ENCODE results near the gene ELK4.

The ELK4 gene, protein sequence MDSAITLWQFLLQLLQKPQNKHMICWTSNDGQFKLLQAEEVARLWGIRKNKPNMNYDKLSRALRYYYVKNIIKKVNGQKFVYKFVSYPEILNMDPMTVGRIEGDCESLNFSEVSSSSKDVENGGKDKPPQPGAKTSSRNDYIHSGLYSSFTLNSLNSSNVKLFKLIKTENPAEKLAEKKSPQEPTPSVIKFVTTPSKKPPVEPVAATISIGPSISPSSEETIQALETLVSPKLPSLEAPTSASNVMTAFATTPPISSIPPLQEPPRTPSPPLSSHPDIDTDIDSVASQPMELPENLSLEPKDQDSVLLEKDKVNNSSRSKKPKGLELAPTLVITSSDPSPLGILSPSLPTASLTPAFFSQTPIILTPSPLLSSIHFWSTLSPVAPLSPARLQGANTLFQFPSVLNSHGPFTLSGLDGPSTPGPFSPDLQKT

GRCh38 chr1:205631768-205632668 lies at the start of gene ELK4:
ELK4 (minus strand) TSS chr1:205632011; CDS start chr1:205623882, 8,129 bp downstream.
- H3K27me3 ChIP-seq (replicated peaks; ENCODE audit: control insufficient read depth, insufficient read depth, low read length) = no peaks in the 10 kb centered on the region
- H3K4me3 ChIP-seq (ENCODE audit: low read length) = peak within 1 kb of the TSS; percentile 92
- no peaks in the 10 kb centered on the region for H3K9me3 ChIP-seq (ENCODE audit: control insufficient read depth, low read length)
- peak; percentile 99 for DNase-seq (ENCODE audit: low read depth)
- peak within 1 kb of the TSS; percentile 85 for H3K9ac ChIP-seq (ENCODE audit: low read length)
- H3K4me1 ChIP-seq (ENCODE audit: control insufficient read depth, insufficient read depth, low read length) = peaks cover 34% of the 10 kb centered on the region
- no peaks in the 10 kb centered on the region for H3K36me3 ChIP-seq (ENCODE audit: control insufficient read depth, insufficient read depth, low read length, severe bottlenecking)

GRCh38 chr1:205681364-205681763 lies 49.6 kb upstream of the ELK4 start:
- no peaks in the 10 kb centered on the region for H3K9me3 ChIP-seq (ENCODE audit: control insufficient read depth, low read length)
- peaks cover 16% of the 10 kb centered on the region for H3K4me1 ChIP-seq (ENCODE audit: control insufficient read depth, insufficient read depth, low read length)
- H3K36me3 ChIP-seq (ENCODE audit: control insufficient read depth, insufficient read depth, low read length, severe bottlenecking) = no peaks in the 10 kb centered on the region
- no peak for DNase-seq (ENCODE audit: low read depth)
- no peak overlapping the region for H3K4me3 ChIP-seq (ENCODE audit: low read length)
- H3K9ac ChIP-seq (ENCODE audit: low read length) = no peak overlapping the region
- no peaks in the 10 kb centered on the region for H3K27me3 ChIP-seq (replicated peaks; ENCODE audit: control insufficient read depth, insufficient read depth, low read length)

DNA sequence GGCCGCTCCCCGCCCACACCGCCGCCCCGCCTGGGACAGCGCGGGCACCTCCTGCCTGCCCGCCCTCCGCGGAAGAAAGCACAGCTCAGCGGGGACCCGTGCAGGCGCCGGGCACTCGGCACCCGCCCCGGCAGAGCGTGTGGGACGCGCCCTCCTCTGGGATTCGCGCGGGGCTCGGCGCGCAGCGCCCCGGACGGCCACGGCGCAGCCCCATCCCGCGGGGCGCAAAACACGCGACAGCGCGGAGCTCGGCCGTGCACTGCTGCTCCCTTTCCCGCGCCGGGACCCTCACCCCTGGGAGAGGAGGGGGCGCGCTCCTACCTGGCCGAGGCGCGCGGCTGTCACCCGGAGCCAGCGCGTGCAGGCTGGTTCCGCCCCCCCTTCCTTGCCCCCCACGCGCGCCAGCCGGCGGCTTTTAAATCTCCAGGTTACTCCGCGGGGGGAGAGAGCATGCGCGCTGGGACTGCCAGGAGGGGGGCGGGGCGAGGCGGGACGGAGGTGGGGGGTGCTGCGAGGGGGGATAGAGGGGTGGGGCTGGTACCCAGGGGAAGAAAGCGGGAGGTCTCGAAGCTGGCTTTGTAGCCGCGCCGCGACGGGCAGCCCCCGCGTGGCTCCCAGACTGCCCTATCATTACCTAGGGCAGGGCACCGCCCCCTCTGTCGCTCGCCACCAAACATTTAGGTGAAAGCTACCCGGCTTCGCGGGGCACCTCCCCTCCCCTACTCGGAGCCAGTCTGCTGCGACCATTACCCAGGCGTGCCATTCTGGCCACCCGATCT lies 48.5 kb upstream of the ELK4 start, which contains the start of gene SLC45A3:
Gene SLC45A3, minus strand, starts transcription at position 437 of the 779 bp plus-strand sequence. CDS start 15,853 bp downstream, outside the sequence.
- Histone ChIP-seq H3K27me3 (replicated peaks; ENCODE audit: control insufficient read depth, insufficient read depth, low read length) (no peaks in the 10 kb centered on the region), H3K4me3 (ENCODE audit: low read length) (peak within 1 kb of the TSS; percentile 81), H3K9ac (ENCODE audit: low read length) (peak within 1 kb of the TSS; percentile 81), H3K9me3 (ENCODE audit: control insufficient read depth, low read length) (no peaks in the 10 kb centered on the region), H3K36me3 (ENCODE audit: control insufficient read depth, insufficient read depth, low read length, severe bottlenecking) (no peaks in the 10 kb centered on the region), H3K4me1 (ENCODE audit: control insufficient read depth, insufficient read depth, low read length) (peaks cover 16% of the 10 kb centered on the region)
- peak; percentile 65 for DNase-seq (ENCODE audit: low read depth)

- Histone ChIP-seq H3K9ac (ENCODE audit: low read length) (peak overlapping the region; percentile 46), H3K4me3 (ENCODE audit: low read length) (no peak overlapping the region), H3K4me1 (ENCODE audit: control insufficient read depth, insufficient read depth, low read length) (peaks cover 16% of the 10 kb centered on the region), H3K27me3 (replicated peaks; ENCODE audit: control insufficient read depth, insufficient read depth, low read length) (no peaks in the 10 kb centered on the region), H3K9me3 (ENCODE audit: control insufficient read depth, low read length) (no peaks in the 10 kb centered on the region), H3K36me3 (ENCODE audit: control insufficient read depth, insufficient read depth, low read length, severe bottlenecking) (no peaks in the 10 kb centered on the region)
- peak; percentile 23 for DNase-seq (ENCODE audit: low read depth)
These were observed 46.7 kb upstream of the ELK4 start for GRCh38 chr1:205678286-205679111.

DNA sequence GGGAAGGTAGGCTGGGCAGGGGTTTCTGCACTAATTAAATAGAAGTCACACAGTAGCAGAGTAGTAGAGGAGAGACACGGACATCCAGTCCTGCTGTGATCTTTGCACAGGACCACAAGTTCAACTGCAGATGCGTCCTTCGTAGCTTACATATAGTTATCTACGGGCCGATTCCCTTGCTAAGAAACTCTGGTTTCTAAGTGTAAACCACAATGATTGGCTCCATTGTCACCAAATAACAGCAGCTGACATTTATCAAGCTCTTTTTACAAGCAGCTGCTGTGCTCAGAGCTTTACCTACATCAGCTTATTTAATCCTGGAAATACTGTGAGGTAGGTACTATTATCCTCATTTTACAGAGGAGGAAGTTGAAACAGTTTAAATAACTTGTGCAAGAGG lies 45.4 kb upstream of the ELK4 start:
- Histone ChIP-seq H3K36me3 (ENCODE audit: control insufficient read depth, insufficient read depth, low read length, severe bottlenecking) (no peaks in the 10 kb centered on the region), H3K4me1 (ENCODE audit: control insufficient read depth, insufficient read depth, low read length) (peaks cover 16% of the 10 kb centered on the region), H3K9me3 (ENCODE audit: control insufficient read depth, low read length) (no peaks in the 10 kb centered on the region), H3K4me3 (ENCODE audit: low read length) (no peak overlapping the region), H3K9ac (ENCODE audit: low read length) (no peak overlapping the region), H3K27me3 (replicated peaks; ENCODE audit: control insufficient read depth, insufficient read depth, low read length) (no peaks in the 10 kb centered on the region)
- DNase-seq (ENCODE audit: low read depth) = no peak

DNA sequence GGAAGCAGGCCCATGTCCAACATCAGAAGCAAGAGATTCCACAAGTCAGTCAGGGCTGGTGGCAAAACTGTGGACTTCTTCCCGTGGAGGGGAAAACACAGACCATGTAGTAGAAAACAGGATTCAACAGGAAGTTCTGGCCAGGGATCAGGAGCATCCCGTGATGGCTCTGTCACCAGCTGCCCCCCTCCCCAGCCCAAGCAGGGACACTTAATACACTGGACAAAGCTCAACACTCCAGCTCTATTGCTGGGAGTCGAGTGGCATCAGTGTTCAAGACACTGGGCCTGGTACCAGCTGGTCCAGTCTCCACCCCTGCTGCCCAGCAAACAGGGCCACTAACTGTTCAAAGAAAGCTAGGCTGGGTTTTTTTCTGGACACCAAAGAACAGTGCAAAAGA lies 44.8 kb upstream of the ELK4 start:
- Histone ChIP-seq H3K9me3 (ENCODE audit: control insufficient read depth, low read length) (no peaks in the 10 kb centered on the region), H3K4me3 (ENCODE audit: low read length) (no peak overlapping the region), H3K9ac (ENCODE audit: low read length) (no peak overlapping the region), H3K4me1 (ENCODE audit: control insufficient read depth, insufficient read depth, low read length) (peaks cover 16% of the 10 kb centered on the region), H3K27me3 (replicated peaks; ENCODE audit: control insufficient read depth, insufficient read depth, low read length) (no peaks in the 10 kb centered on the region), H3K36me3 (ENCODE audit: control insufficient read depth, insufficient read depth, low read length, severe bottlenecking) (no peaks in the 10 kb centered on the region)
- DNase-seq (ENCODE audit: low read depth) = no peak

DNA sequence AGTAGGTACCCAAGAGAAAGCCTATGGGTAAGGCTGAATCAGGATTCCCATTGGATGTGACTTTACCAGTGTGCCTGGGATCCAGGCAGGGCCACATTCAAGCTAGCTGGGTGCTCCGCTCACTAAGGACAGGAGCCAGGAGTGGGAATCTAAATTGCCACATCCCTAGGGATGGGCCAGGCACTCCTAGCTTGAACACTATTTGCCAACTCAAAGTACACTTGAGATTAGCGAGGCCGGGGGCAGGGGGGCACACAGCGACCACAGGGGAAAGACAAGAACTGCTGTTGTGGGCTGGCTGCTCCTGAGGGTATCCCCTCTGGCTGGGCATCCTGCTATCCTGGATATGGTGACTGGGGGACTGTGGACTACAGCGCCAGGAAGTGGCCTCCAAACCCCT lies 44.2 kb upstream of the ELK4 start:
- Histone ChIP-seq H3K36me3 (ENCODE audit: control insufficient read depth, insufficient read depth, low read length, severe bottlenecking) (no peaks in the 10 kb centered on the region), H3K9me3 (ENCODE audit: control insufficient read depth, low read length) (no peaks in the 10 kb centered on the region), H3K9ac (ENCODE audit: low read length) (no peak overlapping the region), H3K27me3 (replicated peaks; ENCODE audit: control insufficient read depth, insufficient read depth, low read length) (no peaks in the 10 kb centered on the region), H3K4me3 (ENCODE audit: low read length) (no peak overlapping the region), H3K4me1 (ENCODE audit: control insufficient read depth, insufficient read depth, low read length) (peaks cover 16% of the 10 kb centered on the region)
- no peak for DNase-seq (ENCODE audit: low read depth)

GRCh38 chr1:205675247-205675646 lies 43.4 kb upstream of the ELK4 start:
- Histone ChIP-seq H3K4me1 (ENCODE audit: control insufficient read depth, insufficient read depth, low read length) (peaks cover 16% of the 10 kb centered on the region), H3K9ac (ENCODE audit: low read length) (no peak overlapping the region), H3K4me3 (ENCODE audit: low read length) (no peak overlapping the region), H3K36me3 (ENCODE audit: control insufficient read depth, insufficient read depth, low read length, severe bottlenecking) (no peaks in the 10 kb centered on the region), H3K27me3 (replicated peaks; ENCODE audit: control insufficient read depth, insufficient read depth, low read length) (no peaks in the 10 kb centered on the region), H3K9me3 (ENCODE audit: control insufficient read depth, low read length) (no peaks in the 10 kb centered on the region)
- no peak for DNase-seq (ENCODE audit: low read depth)

- DNase-seq (ENCODE audit: low read depth) = no peak
- Histone ChIP-seq H3K4me3 (ENCODE audit: low read length) (no peak overlapping the region), H3K9me3 (ENCODE audit: control insufficient read depth, low read length) (no peaks in the 10 kb centered on the region), H3K36me3 (ENCODE audit: control insufficient read depth, insufficient read depth, low read length, severe bottlenecking) (no peaks in the 10 kb centered on the region), H3K9ac (ENCODE audit: low read length) (no peak overlapping the region), H3K4me1 (ENCODE audit: control insufficient read depth, insufficient read depth, low read length) (no peaks in the 10 kb centered on the region), H3K27me3 (replicated peaks; ENCODE audit: control insufficient read depth, insufficient read depth, low read length) (peaks cover 8% of the 10 kb centered on the region)
These were observed 41.2 kb upstream of the ELK4 start for GRCh38 chr1:205672970-205673369.

DNA sequence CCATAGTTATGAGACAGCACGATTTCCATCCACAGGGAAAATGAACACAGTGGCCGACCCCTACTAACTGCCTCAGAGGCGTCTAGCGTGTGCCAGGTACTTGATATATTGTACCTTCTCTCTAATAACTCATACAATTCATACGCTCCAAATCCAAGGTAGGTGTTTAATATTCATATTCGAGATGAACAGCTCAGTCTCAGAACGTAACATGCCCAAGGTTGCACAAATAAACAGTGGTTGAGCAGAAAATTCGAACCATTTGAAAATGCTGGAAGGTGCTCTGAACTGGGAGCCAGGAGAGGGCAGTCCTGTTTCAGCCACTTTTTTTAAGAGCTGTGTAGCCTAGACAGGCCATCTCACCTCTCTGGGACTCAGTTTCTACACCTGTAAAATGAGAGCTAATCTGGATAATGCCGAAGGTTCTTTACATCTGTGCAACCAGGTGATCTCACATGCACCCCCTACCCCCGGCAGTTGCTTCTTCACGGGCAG lies 40.6 kb upstream of the ELK4 start:
- Histone ChIP-seq H3K9me3 (ENCODE audit: control insufficient read depth, low read length) (no peaks in the 10 kb centered on the region), H3K27me3 (replicated peaks; ENCODE audit: control insufficient read depth, insufficient read depth, low read length) (peaks cover 9% of the 10 kb centered on the region)
- DNase-seq (ENCODE audit: low read depth) = no peak

More for the DNA sequence above, 40.6 kb upstream of the ELK4 start:
- no peaks in the 10 kb centered on the region for H3K4me1 ChIP-seq (ENCODE audit: control insufficient read depth, insufficient read depth, low read length)
- H3K4me3 ChIP-seq (ENCODE audit: low read length) = no peak overlapping the region
- no peak overlapping the region for H3K9ac ChIP-seq (ENCODE audit: low read length)
- no peaks in the 10 kb centered on the region for H3K36me3 ChIP-seq (ENCODE audit: control insufficient read depth, insufficient read depth, low read length, severe bottlenecking)

Measured in adipocyte (in vitro differentiated cells).